Measurements from ENCODE around the gene KRT80.
A peak's percentile ranks its signal among the peaks of the same experiment; 100 is the strongest.

The KRT80 gene

DNA sequence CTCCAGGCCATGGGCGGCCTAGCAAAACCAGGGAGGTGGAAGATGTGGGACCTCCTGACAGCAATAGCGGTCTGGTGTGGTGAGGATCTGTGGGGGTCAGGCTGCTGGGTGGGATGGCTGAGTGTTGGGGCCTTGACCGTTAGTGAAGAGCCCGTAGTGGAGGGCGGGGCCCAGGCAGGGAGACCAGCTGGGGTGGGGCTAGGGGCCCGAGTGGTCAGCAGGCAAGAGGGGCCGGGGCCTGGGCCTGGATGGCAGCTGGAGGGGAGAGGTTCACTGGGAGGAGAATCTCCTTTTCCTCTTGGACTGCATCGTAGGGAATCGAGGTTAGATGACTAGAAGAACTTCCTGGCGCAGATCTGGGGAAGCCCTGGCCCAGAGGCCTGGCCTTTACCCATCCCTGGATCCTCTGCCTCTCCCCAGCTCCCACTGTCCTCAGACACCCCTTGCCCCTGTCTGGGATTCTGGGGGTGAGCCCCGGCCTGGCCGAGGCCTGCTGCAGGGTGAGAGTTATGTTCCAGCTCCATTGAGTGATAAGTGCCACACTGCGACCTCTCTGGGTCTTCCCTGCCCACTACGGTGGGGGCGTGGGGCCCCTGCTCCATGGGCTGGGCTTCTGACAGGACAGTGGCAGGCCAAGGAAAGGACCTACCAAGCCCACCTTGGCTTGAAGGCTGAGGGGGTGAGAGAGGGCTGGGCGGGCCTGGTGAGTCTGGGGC is 47.1 kb downstream of the KRT80 start:
- no peak for DNase-seq (ENCODE audit: low spot score)
- in situ Hi-C loops (cut with MboI; ENCODE audit: low pct_unique_long_range_greater_than_20kb, low sequenced_read_pairs, unreplicated experiment), result no loop called here

GRCh38 chr12:52142431-52142830 is 49.4 kb downstream of the KRT80 start:
- in situ Hi-C loops (cut with MboI; ENCODE audit: low pct_unique_long_range_greater_than_20kb, low sequenced_read_pairs, unreplicated experiment), result no loop called here
- DNase-seq (ENCODE audit: low spot score), result no peak
- TF ChIP-seq, protein P1, sequence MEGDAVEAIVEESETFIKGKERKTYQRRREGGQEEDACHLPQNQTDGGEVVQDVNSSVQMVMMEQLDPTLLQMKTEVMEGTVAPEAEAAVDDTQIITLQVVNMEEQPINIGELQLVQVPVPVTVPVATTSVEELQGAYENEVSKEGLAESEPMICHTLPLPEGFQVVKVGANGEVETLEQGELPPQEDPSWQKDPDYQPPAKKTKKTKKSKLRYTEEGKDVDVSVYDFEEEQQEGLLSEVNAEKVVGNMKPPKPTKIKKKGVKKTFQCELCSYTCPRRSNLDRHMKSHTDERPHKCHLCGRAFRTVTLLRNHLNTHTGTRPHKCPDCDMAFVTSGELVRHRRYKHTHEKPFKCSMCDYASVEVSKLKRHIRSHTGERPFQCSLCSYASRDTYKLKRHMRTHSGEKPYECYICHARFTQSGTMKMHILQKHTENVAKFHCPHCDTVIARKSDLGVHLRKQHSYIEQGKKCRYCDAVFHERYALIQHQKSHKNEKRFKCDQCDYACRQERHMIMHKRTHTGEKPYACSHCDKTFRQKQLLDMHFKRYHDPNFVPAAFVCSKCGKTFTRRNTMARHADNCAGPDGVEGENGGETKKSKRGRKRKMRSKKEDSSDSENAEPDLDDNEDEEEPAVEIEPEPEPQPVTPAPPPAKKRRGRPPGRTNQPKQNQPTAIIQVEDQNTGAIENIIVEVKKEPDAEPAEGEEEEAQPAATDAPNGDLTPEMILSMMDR (IDR thresholded peaks at IDR 0.05; ENCODE audit: extremely low read depth, insufficient read depth, missing control alignments), result no peak

More for the DNA sequence above, 47.1 kb downstream of the KRT80 start:
- TF ChIP-seq, protein P1 (IDR thresholded peaks at IDR 0.05; ENCODE audit: extremely low read depth, insufficient read depth, missing control alignments), result no peak

DNA sequence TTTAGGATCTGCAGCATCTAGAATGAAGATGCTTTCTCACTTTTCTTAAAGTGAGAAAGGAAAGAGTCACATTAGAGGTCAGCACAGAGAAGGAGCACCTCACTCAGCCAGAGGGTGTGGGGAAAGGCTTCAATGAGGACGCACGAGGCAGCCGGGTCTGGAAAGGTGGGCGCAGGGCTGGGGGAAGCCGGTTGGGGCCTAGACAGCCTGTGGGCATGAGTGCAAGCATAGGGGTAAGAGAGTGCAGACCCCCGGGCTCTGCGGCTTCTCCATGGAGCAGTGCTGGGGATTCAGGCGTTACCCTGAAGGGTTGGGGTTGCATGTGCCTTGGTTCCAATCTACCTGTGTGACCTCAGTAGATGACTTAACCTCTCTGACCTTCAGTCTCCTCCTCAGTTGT is 49.9 kb downstream of the KRT80 start:
- in situ Hi-C loops (cut with MboI; ENCODE audit: low pct_unique_long_range_greater_than_20kb, low sequenced_read_pairs, unreplicated experiment), result no loop called here

DNA sequence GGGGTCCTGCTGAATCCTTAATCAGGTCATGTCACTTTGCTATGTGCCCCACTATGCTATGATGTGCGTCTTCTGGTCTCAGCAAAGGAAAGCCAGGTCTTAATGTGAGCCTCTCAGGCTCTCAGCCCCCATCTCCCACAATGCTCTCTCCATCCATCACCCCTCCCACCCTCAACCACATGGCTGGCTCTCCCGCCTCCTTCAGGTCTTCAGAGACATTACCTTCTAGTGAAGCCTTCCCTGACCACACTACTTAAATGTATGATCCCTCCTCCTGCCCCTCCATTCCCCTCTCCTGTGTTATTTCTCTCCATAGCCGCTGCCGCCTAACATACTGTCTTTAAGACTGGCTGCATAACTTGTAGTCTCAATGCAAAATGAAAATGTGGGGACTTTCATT is 50.5 kb downstream of the KRT80 start:
- in situ Hi-C loops (cut with MboI; ENCODE audit: low pct_unique_long_range_greater_than_20kb, low sequenced_read_pairs, unreplicated experiment), result no loop called here
- no peak for DNase-seq (ENCODE audit: low spot score)
- TF ChIP-seq, protein P1 (IDR thresholded peaks at IDR 0.05; ENCODE audit: extremely low read depth, insufficient read depth, missing control alignments), result no peak

More for the DNA sequence above, 49.9 kb downstream of the KRT80 start:
- TF ChIP-seq, protein P1 (IDR thresholded peaks at IDR 0.05; ENCODE audit: extremely low read depth, insufficient read depth, missing control alignments), result no peak
- DNase-seq (ENCODE audit: low spot score), result no peak

DNA sequence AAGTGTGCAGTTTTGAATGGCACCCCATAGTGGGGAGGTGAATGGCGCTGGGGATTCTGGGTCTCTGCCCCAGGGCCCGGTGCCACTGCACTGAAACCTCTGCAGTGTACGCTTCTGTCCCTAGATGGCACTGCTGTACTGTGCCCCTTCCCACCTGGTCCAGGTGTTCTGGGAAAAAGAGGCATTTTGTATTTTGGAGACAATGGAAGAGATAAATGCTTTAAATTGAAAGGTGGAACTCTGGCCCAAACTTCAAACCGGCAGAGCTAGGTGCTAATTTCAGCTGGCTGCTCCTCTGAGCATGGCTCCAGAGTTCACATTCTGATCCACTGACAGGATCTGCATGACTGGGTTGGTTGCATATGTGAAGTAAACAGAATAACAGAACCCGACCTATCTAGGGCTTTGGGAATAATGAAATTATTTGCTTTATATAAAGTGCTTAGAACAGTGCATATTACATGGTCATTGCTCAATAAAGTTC is 52.2 kb downstream of the KRT80 start:
- DNase-seq (ENCODE audit: low spot score), result peak; percentile 72
- TF ChIP-seq, protein P1 (IDR thresholded peaks at IDR 0.05; ENCODE audit: extremely low read depth, insufficient read depth, missing control alignments), result peak; percentile 61
- in situ Hi-C loops (cut with MboI; ENCODE audit: low pct_unique_long_range_greater_than_20kb, low sequenced_read_pairs, unreplicated experiment), result no loop called here

- DNase-seq (ENCODE audit: low spot score), result no peak
- TF ChIP-seq, protein P1 (IDR thresholded peaks at IDR 0.05; ENCODE audit: extremely low read depth, insufficient read depth, missing control alignments), result no peak
- in situ Hi-C loops (cut with MboI; ENCODE audit: low pct_unique_long_range_greater_than_20kb, low sequenced_read_pairs, unreplicated experiment), result no loop called here
Measured at GRCh38 chr12:52139147-52139546, 52.7 kb downstream of the KRT80 start.

All from GM13977 (cell line).